IPS DF 6.9 (cell line): ENCODE results near the gene CACNA2D3.

Experiments
- DNase-seq: peaks from one replicate; pipeline ENCODE4 v3.0.0-alpha.2; 2013; ENCODE audit warnings: low read depth, low spot score
- H3K27ac ChIP-seq: one replicate; pipeline ENCODE4 v1.5.1; 2013; ENCODE audit warnings: low read length, control low read depth
- H3K27me3 ChIP-seq: 2 replicates; pipeline ENCODE4 v1.6.1; 2013; ENCODE audit warnings: mild to moderate bottlenecking, low read length; ENCODE audit not compliant: control insufficient read depth, insufficient read depth
- H3K36me3 ChIP-seq: 2 replicates; pipeline ENCODE4 v1.6.1; 2013; ENCODE audit warnings: low read length; ENCODE audit not compliant: control insufficient read depth, insufficient read depth
- H3K4me1 ChIP-seq: 2 replicates; pipeline ENCODE4 v1.6.1; 2013; ENCODE audit warnings: low read length; ENCODE audit not compliant: control insufficient read depth, insufficient read depth
- H3K4me3 ChIP-seq: 2 replicates; pipeline ENCODE4 v1.5.1; 2013; ENCODE audit warnings: mild to moderate bottlenecking, low read length
- H3K9me3 ChIP-seq: 2 replicates; pipeline ENCODE4 v1.6.1; 2013; ENCODE audit warnings: low read length, inconsistent platforms; ENCODE audit not compliant: control insufficient read depth, insufficient read depth
- WGBS: extraction: QIAGEN DNeasy Blood & Tissue Kit; methylation state at CpG from one replicate; pipeline ENCODE4 v1.1.7; 2013; ENCODE audit warnings: mixed read lengths, missing lambda C conversion rate; ENCODE audit not compliant: insufficient read length, insufficient coverage; 5-methylcytosine and 5-hydroxymethylcytosine counted together

The CACNA2D3 gene

GRCh38 chr3:55000953-55001352 is 878.6 kb downstream of the CACNA2D3 start:
- no peak for DNase-seq
- Histone ChIP-seq H3K36me3 (no peaks in the 10 kb centered on the region), H3K27ac (no peak overlapping the region), H3K4me1 (peaks cover 4% of the 10 kb centered on the region; the same call in 1 of the 2 replicates), H3K27me3 (no peaks in the 10 kb centered on the region), H3K4me3 (no peak overlapping the region), H3K9me3 (no peaks in the 10 kb centered on the region)
- WGBS = no CpG with 5 or more reads among the region's 4 CpGs

GRCh38 chr3:55002416-55002930 is 880.1 kb downstream of the CACNA2D3 start:
- no peak overlapping the region for H3K27ac ChIP-seq
- DNase-seq = no peak
- no peaks in the 10 kb centered on the region for H3K9me3 ChIP-seq
- no peaks in the 10 kb centered on the region for H3K36me3 ChIP-seq
- H3K4me3 ChIP-seq = no peak overlapping the region
- H3K4me1 ChIP-seq = peaks cover 6% of the 10 kb centered on the region
- no CpG with 5 or more reads among the region's 9 CpGs for WGBS
- H3K27me3 ChIP-seq = no peaks in the 10 kb centered on the region

GRCh38 chr3:55006244-55006676 is 883.9 kb downstream of the CACNA2D3 start:
- no peak overlapping the region for H3K4me3 ChIP-seq
- no peaks in the 10 kb centered on the region for H3K36me3 ChIP-seq
- WGBS = no CpG with 5 or more reads among the region's 8 CpGs
- no peaks in the 10 kb centered on the region for H3K27me3 ChIP-seq
- no peak for DNase-seq
- peaks cover 2% of the 10 kb centered on the region; the same call in 1 of the 2 replicates for H3K4me1 ChIP-seq
- H3K9me3 ChIP-seq = no peaks in the 10 kb centered on the region; the same call in 1 of the 2 replicates
- no peak overlapping the region for H3K27ac ChIP-seq

- WGBS = no CpG with 5 or more reads among the region's 1 CpG
- peaks cover 2% of the 10 kb centered on the region; the same call in 1 of the 2 replicates for H3K4me1 ChIP-seq
- no peaks in the 10 kb centered on the region; the same call in 1 of the 2 replicates for H3K9me3 ChIP-seq
- H3K27ac ChIP-seq = no peak overlapping the region
- no peak for DNase-seq
- H3K27me3 ChIP-seq = no peaks in the 10 kb centered on the region
- no peaks in the 10 kb centered on the region for H3K36me3 ChIP-seq
- no peak overlapping the region for H3K4me3 ChIP-seq
Observed at GRCh38 chr3:55007971-55008370, 885.6 kb downstream of the CACNA2D3 start.

GRCh38 chr3:55009372-55009771 is 887.0 kb downstream of the CACNA2D3 start:
- no peak overlapping the region for H3K4me3 ChIP-seq
- DNase-seq = no peak
- no peaks in the 10 kb centered on the region for H3K36me3 ChIP-seq
- H3K27me3 ChIP-seq = no peaks in the 10 kb centered on the region
- no CpG with 5 or more reads among the region's 4 CpGs for WGBS
- H3K9me3 ChIP-seq = no peaks in the 10 kb centered on the region; the same call in 1 of the 2 replicates
- no peak overlapping the region for H3K27ac ChIP-seq
- peaks cover 2% of the 10 kb centered on the region; the same call in 1 of the 2 replicates for H3K4me1 ChIP-seq

- Histone ChIP-seq H3K27ac (no peak overlapping the region), H3K9me3 (no peaks in the 10 kb centered on the region; the same call in 1 of the 2 replicates), H3K4me1 (peaks cover 7% of the 10 kb centered on the region; the same call in 1 of the 2 replicates), H3K4me3 (no peak overlapping the region), H3K36me3 (0 out of 2 replicates have a peak, but pooled peaks cover 2% of the 10 kb centered on the region), H3K27me3 (no peaks in the 10 kb centered on the region)
- no CpG with 5 or more reads among the region's 4 CpGs for WGBS
- no peak for DNase-seq
Observed at GRCh38 chr3:55012091-55012490, 889.7 kb downstream of the CACNA2D3 start.

GRCh38 chr3:55013145-55013925 is 891.0 kb downstream of the CACNA2D3 start:
- H3K27ac ChIP-seq = no peak overlapping the region
- DNase-seq = no peak
- H3K27me3 ChIP-seq = no peaks in the 10 kb centered on the region
- no peak overlapping the region for H3K4me3 ChIP-seq
- 0 out of 2 replicates have a peak, but pooled peaks cover 2% of the 10 kb centered on the region for H3K36me3 ChIP-seq
- no peaks in the 10 kb centered on the region; the same call in 1 of the 2 replicates for H3K9me3 ChIP-seq
- H3K4me1 ChIP-seq = peaks cover 7% of the 10 kb centered on the region; the same call in 1 of the 2 replicates
- WGBS = no CpG with 5 or more reads among the region's 5 CpGs

- peaks cover 7% of the 10 kb centered on the region; the same call in 1 of the 2 replicates for H3K4me1 ChIP-seq
- H3K9me3 ChIP-seq = no peaks in the 10 kb centered on the region; the same call in 1 of the 2 replicates
- H3K27ac ChIP-seq = no peak overlapping the region
- DNase-seq = no peak
- WGBS = no CpG with 5 or more reads among the region's 4 CpGs
- no peaks in the 10 kb centered on the region for H3K27me3 ChIP-seq
- H3K4me3 ChIP-seq = no peak overlapping the region
- H3K36me3 ChIP-seq = 0 out of 2 replicates have a peak, but pooled peaks cover 2% of the 10 kb centered on the region
Observed at GRCh38 chr3:55014081-55014480, 891.7 kb downstream of the CACNA2D3 start.

- Histone ChIP-seq H3K9me3 (no peaks in the 10 kb centered on the region; the same call in 1 of the 2 replicates), H3K4me3 (no peak overlapping the region), H3K36me3 (0 out of 2 replicates have a peak, but pooled peaks cover 2% of the 10 kb centered on the region), H3K27me3 (no peaks in the 10 kb centered on the region), H3K4me1 (peaks cover 7% of the 10 kb centered on the region; the same call in 1 of the 2 replicates), H3K27ac (no peak overlapping the region)
- DNase-seq = no peak
- WGBS = no CpG with 5 or more reads among the region's 5 CpGs
Observed at GRCh38 chr3:55014906-55015305, 892.6 kb downstream of the CACNA2D3 start.

- no peaks in the 10 kb centered on the region for H3K9me3 ChIP-seq
- WGBS = no CpG with 5 or more reads among the region's 3 CpGs
Observed at GRCh38 chr3:55017876-55018275, 895.5 kb downstream of the CACNA2D3 start.

More at GRCh38 chr3:55017876-55018275, 895.5 kb downstream of the CACNA2D3 start:
- no peak for DNase-seq
- Histone ChIP-seq H3K4me1 (peaks cover 7% of the 10 kb centered on the region; the same call in 1 of the 2 replicates), H3K4me3 (no peak overlapping the region), H3K36me3 (0 out of 2 replicates have a peak, but pooled peaks cover 2% of the 10 kb centered on the region), H3K27ac (no peak overlapping the region), H3K27me3 (no peaks in the 10 kb centered on the region)
